Kidney (tissue), 14 donors: ENCODE results near the gene ITGA8. TPM values are rescaled to one million over a fixed set of nuclear protein-coding genes. Genes with fewer than 3 reads are reported as not detected.

Source experiments
- DNase-seq, 5 donors: peaks; one replicate each; pipeline ENCODE4 v3.0.0-alpha.2; 2013 to 2020
- FAIRE-seq: peaks from 2 replicates; lab custom pipeline; 2012; peaks lifted over from hg19 to GRCh38; lab: Jason Lieb, UNC
- H3K27ac ChIP-seq, 2 donors: one replicate each; pipeline ENCODE4 v1.7.0; 2013; ENCODE audit warnings: low read depth in 2 of 2, low read length in 2 of 2, inconsistent platforms in 1 of 2
- H3K27me3 ChIP-seq: one replicate; pipeline ENCODE4 v1.7.1; 2013; ENCODE audit warnings: low read length, inconsistent platforms; ENCODE audit not compliant: control insufficient read depth, insufficient read depth
- H3K36me3 ChIP-seq, 3 donors: one replicate each; pipeline versions ENCODE4 v1.7.0 to v1.7.1; 2013; ENCODE audit warnings: low read length in 3 of 3, control low read depth in 1 of 3, inconsistent platforms in 1 of 3; ENCODE audit not compliant: insufficient read depth in 3 of 3, control insufficient read depth in 2 of 3
- H3K4me1 ChIP-seq, 3 donors: one replicate each; pipeline versions ENCODE4 v1.7.0 to v1.7.1; 2013; ENCODE audit warnings: low read length in 3 of 3, inconsistent platforms in 1 of 3, low read depth in 1 of 3; ENCODE audit not compliant: control insufficient read depth in 2 of 3, insufficient read depth in 2 of 3
- H3K4me3 ChIP-seq, 3 donors: one replicate each; pipeline versions ENCODE4 v1.7.0 to v1.8.1; 2013; ENCODE audit warnings: low read length in 3 of 3, control low read depth in 1 of 3, inconsistent platforms in 1 of 3
- H3K9ac ChIP-seq, 3 donors: one replicate each; pipeline versions ENCODE4 v1.7.0 to v1.7.1; 2013; ENCODE audit warnings: low read length in 3 of 3, control low read depth in 1 of 3, inconsistent platforms in 1 of 3
- H3K9me3 ChIP-seq, 3 donors: one replicate each; pipeline versions ENCODE4 v1.7.0 to v1.7.1; 2013; ENCODE audit warnings: low read length in 3 of 3, control low read depth in 1 of 3, inconsistent platforms in 1 of 3; ENCODE audit not compliant: control insufficient read depth in 2 of 3, insufficient read depth in 1 of 3
- CTCF ChIP-seq: IDR thresholded peaks from 3 replicates; pipeline ENCODE4 v1.5.1; 2012; ENCODE audit warnings: mild to moderate bottlenecking, moderate library complexity, borderline replicate concordance; ENCODE audit not compliant: insufficient read depth; ENCODE audit errors: extremely low read depth
- intact Hi-C: fragments of 100-400 bp; cut with DNase I; formaldehyde crosslinking; loops from one replicate; pipeline ENCODE4 v1.11.1; 2022
- polyA plus RNA-seq: library from polyadenylated mRNA; stranded (reverse); fragments of 350-450 nt; fragmentation: Illumina TruSeq; extraction: RNeasy Lipid Tissue Mini Kit (QIAGEN cat#74804); gene quantifications from one replicate; pipeline ENCODE4 v1.2.3, GENCODE V29; 2014; ENCODE audit warnings: low read depth, low replicate concordance; ENCODE audit not compliant: insufficient read depth
- total RNA-seq: library from RNA; stranded (reverse); fragmentation: NEBNext Ultra II Directional; extraction: Animal tissue kit (Norgen Biotek cat#: 25700); gene quantifications from one replicate; pipeline ENCODE4 v1.2.1, GENCODE V29; 2021
- donor health status: control.
- donor health status: control.
- donor health status: control.
- donor health status: control.
- donor health status: control.
- donor health status: DM: yes; HTN: yes; CAD: no.
- donor health status: Normal renal cell carcinoma (clear cell type).

ITGA8 gene
- total and polyA plus RNA-seq, 2 donors from 2014 or later, result 10.8 to 22.1 TPM

- no peak overlapping the region for H3K9ac ChIP-seq
- no peak for TF ChIP-seq CTCF
- H3K4me3 ChIP-seq, result no peak overlapping the region
- H3K27ac ChIP-seq, result no peak overlapping the region
- H3K4me1 ChIP-seq, result peaks cover 0 to 3% (median 0%) of the 10 kb centered on the region in 3 donors
- intact Hi-C loops, result loop anchor here (5.0 kb wide), 1 partner anchor 292 kb away; no protein-coding TSS in a partner anchor
- no peaks in the 10 kb centered on the region for H3K36me3 ChIP-seq
- no peaks in the 10 kb centered on the region for H3K9me3 ChIP-seq
- no peak for FAIRE-seq
- no peaks in the 10 kb centered on the region for H3K27me3 ChIP-seq
- no peak for DNase-seq
Observed at GRCh38 chr10:15724683-15725082, 5.0 kb upstream of the ITGA8 start.

- Histone ChIP-seq H3K27ac (no peak overlapping the region), H3K4me1 (peaks cover 0 to 4% (median 0%) of the 10 kb centered on the region in 3 donors), H3K36me3 (no peaks in the 10 kb centered on the region), H3K9ac (no peak overlapping the region), H3K4me3 (no peak overlapping the region), H3K27me3 (no peaks in the 10 kb centered on the region), H3K9me3 (no peaks in the 10 kb centered on the region)
- intact Hi-C loops, result no loop called here
- no peak for FAIRE-seq
- no peak for TF ChIP-seq CTCF
- no peak for DNase-seq
Observed at GRCh38 chr10:15723803-15724202, 4.1 kb upstream of the ITGA8 start.

- Histone ChIP-seq H3K9me3 (no peaks in the 10 kb centered on the region), H3K36me3 (no peaks in the 10 kb centered on the region), H3K9ac (no peak overlapping the region), H3K27ac (no peak overlapping the region), H3K4me1 (peaks cover 0 to 5% (median 0%) of the 10 kb centered on the region in 3 donors), H3K27me3 (no peaks in the 10 kb centered on the region), H3K4me3 (no peak overlapping the region)
- DNase-seq (peak in 4 of 5 donors; percentile 62 to 89 (median 74)), FAIRE-seq (no peak)
- TF ChIP-seq CTCF, result no peak
- intact Hi-C loops, result no loop called here
Observed at GRCh38 chr10:15720635-15721287, 1.0 kb upstream of the ITGA8 start.
